Measurements from ENCODE around the gene NAT9. TPM values are rescaled to one million over a fixed set of nuclear protein-coding genes. Genes with fewer than 3 reads are reported as not detected.
A peak's percentile ranks its signal among the peaks of the same experiment; 100 is the strongest.

The NAT9 gene
- total and polyA plus RNA-seq, 10 donors, result 25.6 to 48.4 (median 38.5) TPM

DNA sequence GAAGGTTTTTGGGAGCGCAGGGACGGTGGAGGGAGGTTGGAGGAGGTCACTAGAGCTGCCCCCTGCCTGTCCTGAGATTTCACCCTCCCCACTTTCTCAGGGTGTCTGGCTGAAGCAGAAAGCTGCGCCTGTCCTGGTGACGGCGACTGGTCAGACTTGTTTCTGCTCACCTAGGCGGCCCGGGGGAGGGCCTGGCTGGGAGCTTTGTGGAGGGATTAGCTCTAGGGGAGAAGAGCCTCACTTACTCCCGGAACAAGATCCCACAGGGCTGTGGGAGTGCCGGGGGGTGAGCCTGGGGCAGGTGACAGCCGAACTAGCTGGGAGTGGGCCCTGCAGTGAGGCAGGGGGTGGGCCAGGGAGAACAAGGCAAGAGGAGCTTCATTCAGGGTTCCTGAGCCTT, 16.2 kb downstream of the NAT9 start:
- Histone ChIP-seq H3K9me3 (no peaks in the 10 kb centered on the region), H3K27ac (peak overlapping the region in 4 of 8 donors; percentile 15 to 79 (median 72)), H3K36me3 (peaks cover 0 to 49% (median 18%) of the 10 kb centered on the region in 6 donors), H3K4me3 (peak overlapping the region in 3 of 8 donors; percentile 8 to 56 (median 10)), H3K4me1 (peaks cover 41 to 98% (median 72%) of the 10 kb centered on the region in 6 donors), H3K27me3 (replicated peaks in 1 of 7) (no peaks in the 10 kb centered on the region)
- no peak for DNase-seq
- WGBS, 5 donors, result 59 to 79% (median 66%) methylated on average over 8 to 10 of the region's 10 CpGs
- intact Hi-C loops (cut with DNase I; ENCODE audit: low total_unique reads), result no loop called here
- TF ChIP-seq, protein P1, sequence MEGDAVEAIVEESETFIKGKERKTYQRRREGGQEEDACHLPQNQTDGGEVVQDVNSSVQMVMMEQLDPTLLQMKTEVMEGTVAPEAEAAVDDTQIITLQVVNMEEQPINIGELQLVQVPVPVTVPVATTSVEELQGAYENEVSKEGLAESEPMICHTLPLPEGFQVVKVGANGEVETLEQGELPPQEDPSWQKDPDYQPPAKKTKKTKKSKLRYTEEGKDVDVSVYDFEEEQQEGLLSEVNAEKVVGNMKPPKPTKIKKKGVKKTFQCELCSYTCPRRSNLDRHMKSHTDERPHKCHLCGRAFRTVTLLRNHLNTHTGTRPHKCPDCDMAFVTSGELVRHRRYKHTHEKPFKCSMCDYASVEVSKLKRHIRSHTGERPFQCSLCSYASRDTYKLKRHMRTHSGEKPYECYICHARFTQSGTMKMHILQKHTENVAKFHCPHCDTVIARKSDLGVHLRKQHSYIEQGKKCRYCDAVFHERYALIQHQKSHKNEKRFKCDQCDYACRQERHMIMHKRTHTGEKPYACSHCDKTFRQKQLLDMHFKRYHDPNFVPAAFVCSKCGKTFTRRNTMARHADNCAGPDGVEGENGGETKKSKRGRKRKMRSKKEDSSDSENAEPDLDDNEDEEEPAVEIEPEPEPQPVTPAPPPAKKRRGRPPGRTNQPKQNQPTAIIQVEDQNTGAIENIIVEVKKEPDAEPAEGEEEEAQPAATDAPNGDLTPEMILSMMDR (IDR thresholded peaks at IDR 0.05 in 8 of 11, conservative IDR thresholded peaks at IDR 0.05 in 3 of 11), result no peak
- TF ChIP-seq POLR2AphosphoS5 (IDR thresholded peaks at IDR 0.05) (no peak), POLR2A (IDR thresholded peaks at IDR 0.05) (no peak)

DNA sequence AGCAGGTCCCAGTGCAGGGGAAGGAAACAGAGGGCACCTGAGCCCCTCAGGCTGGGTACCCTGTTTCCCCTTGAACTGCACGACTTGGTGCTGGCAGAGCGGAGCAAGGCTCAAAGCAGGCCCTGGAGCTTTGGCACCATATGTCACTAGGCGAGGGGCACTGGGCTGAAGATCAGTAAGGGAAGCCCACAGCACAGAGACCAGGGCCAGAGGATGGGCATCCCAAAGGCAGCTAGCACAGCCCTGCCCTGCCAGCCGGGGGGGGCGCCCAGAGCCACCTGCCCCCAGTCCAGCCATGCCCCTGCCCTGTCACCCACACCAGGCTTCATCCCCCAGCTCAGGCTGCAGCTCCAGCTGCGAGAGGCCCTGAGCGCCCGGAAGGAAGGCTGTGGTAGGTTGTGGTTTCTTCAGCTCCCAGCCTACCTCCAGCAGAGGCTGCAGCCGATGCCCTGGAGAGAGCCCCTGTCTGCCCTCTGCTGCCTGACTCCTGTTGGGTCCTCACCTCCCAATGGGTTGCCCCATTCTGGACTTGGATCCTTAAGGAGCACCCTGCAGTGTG, 16.8 kb downstream of the NAT9 start:
- intact Hi-C loops (cut with DNase I; ENCODE audit: low total_unique reads), result no loop called here
- Histone ChIP-seq H3K4me3 (peak overlapping the region in 5 of 8 donors; percentile 5 to 56 (median 10)), H3K36me3 (peaks cover 0 to 48% (median 13%) of the 10 kb centered on the region in 6 donors), H3K9me3 (no peaks in the 10 kb centered on the region), H3K27me3 (replicated peaks in 1 of 7) (no peaks in the 10 kb centered on the region), H3K4me1 (peaks cover 44 to 100% (median 78%) of the 10 kb centered on the region in 6 donors), H3K27ac (peak overlapping the region in 6 of 8 donors; percentile 29 to 79 (median 62))
- WGBS, 5 donors, result 9 to 40% (median 30%) methylated on average over 4 to 9 of the region's 9 CpGs
- peak; percentile 89 for DNase-seq
- TF ChIP-seq POLR2AphosphoS5 (IDR thresholded peaks at IDR 0.05), result peak; percentile 46 to 75 (median 60)
- no peak for TF ChIP-seq POLR2A (IDR thresholded peaks at IDR 0.05)
- TF ChIP-seq, protein P1 (IDR thresholded peaks at IDR 0.05 in 8 of 11, conservative IDR thresholded peaks at IDR 0.05 in 3 of 11), result peak in 4 of 11 experiments; percentile 17 to 44 (median 21)

DNA sequence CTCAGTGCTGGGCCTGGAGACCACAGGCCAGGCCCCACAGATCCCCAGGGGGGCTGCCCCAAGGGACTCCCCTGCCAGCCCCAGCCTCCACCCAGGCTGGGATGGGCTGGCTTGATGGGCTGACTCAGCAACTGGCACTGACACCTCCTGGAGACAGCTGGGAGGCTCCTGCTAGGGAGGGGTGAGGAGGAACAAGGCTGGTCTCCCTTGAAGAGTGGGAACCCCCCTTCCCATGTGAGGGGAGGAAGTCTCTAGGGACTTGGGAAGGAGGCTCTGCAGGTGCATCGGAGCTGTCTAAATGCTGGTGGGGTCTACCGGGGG, 17.3 kb downstream of the NAT9 start:
- no peak for DNase-seq
- Histone ChIP-seq H3K4me3 (peak overlapping the region in 5 of 8 donors; percentile 0 to 56 (median 10)), H3K27me3 (replicated peaks in 1 of 7) (no peaks in the 10 kb centered on the region), H3K36me3 (peaks cover 0 to 43% (median 8%) of the 10 kb centered on the region in 6 donors), H3K4me1 (peaks cover 44 to 100% (median 81%) of the 10 kb centered on the region in 6 donors), H3K9me3 (no peaks in the 10 kb centered on the region), H3K27ac (peak overlapping the region; percentile 29 to 79 (median 54))
- intact Hi-C loops (cut with DNase I; ENCODE audit: low total_unique reads), result no loop called here
- 6 to 54% (median 42%) methylated on average over 2 of the region's 2 CpGs for WGBS, 5 donors
- TF ChIP-seq POLR2A (IDR thresholded peaks at IDR 0.05), result no peak
- peak in 1 of 3 donors; percentile 12 for TF ChIP-seq POLR2AphosphoS5 (IDR thresholded peaks at IDR 0.05)
- TF ChIP-seq, protein P1 (IDR thresholded peaks at IDR 0.05 in 8 of 11, conservative IDR thresholded peaks at IDR 0.05 in 3 of 11), result no peak

All from spleen (tissue), 11 donors.